ENCODE data around the gene DDX52.
"Not testable (repeated sequence)": the region's sequence is repeated elsewhere in the genome, so short reads cannot be mapped to it uniquely, and the experiment has no call there.

Gene DDX52

DNA sequence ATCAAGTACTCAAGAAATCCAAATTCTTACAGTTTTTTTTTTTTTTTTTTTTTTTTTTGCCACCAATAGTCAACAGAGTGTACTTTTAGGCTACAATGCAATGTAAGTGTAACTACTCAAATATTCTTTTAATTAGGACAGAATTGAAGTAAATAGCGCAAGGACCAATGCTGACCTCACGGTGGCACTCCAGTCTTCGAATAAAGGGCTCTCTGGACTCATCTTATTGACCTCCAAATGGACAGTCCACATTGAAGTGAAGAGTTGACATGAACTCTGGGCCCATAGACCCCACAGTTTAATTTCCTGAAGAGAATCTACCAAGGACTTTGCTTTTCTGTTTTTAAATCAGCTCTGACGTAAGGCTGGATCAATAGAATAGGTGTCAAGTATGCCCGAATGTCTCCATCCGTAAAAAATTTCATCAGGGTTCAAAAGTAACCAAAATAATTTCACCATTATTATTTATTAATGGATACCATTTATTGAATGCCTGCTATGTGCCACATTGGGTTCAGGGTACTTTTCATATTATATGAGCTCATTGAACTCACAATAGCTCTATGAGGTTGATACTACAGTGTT is 7.3 kb upstream of the DDX52 start:
- peak; percentile 55 for DNase-seq (ENCODE audit: low read depth)

DNA sequence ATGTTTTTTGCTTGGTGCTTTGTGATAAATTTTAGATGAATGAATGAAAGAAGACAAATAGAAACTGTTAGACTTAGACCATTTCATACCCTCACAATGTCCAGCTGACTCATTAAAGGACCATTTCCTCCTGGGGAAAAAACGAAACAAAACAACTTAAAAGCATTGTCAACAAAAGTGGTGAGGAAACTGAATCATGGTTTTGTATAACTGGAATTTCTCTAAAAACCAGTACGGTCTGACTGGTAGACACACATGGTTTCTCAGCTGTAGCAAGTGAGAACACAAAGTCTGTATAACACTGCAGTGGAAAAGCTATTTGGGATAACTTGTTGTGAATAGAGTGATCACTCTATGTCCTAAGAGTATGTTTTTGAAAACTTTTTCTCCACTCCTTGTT is 5.3 kb upstream of the DDX52 start:
- DNase-seq (ENCODE audit: low read depth), result peak; percentile 88

GRCh38 chr17:37647856-37648255 is 4.6 kb upstream of the DDX52 start:
- no peak for DNase-seq (ENCODE audit: low read depth)

- DNase-seq (ENCODE audit: low read depth), result no peak
Measured at GRCh38 chr17:37643869-37644268, 623 bp upstream of the DDX52 start.

DNA sequence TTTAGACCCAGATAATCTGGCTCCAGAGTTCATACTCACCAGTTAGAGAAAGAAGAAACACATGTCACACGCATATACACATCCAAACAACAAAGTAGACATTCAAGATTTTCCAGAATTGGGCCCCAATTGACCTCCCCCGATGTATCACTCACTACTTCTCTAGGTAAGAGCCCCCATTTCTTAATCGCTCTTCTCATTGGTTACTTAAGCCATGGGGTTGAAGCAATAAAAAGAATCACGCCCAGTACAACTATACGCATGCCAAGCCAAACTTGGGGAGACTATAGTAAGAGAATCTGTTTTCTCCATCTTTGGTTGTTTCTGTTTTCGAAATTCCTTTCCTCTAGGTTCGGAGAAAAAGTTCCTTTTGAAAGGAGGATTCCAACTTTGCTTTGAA is 565 bp downstream of the DDX52 start:
- DNase-seq (ENCODE audit: low read depth), result peak; percentile 65

- DNase-seq (ENCODE audit: low read depth), result no peak
Measured at GRCh38 chr17:37640015-37640414, 3.2 kb downstream of the DDX52 start.

GRCh38 chr17:37637956-37638355 is 5.3 kb downstream of the DDX52 start:
- DNase-seq (ENCODE audit: low read depth), result no peak

GRCh38 chr17:37616430-37616829 is 26.8 kb downstream of the DDX52 start:
- not testable (repeated sequence) for DNase-seq (ENCODE audit: low read depth)

DNA sequence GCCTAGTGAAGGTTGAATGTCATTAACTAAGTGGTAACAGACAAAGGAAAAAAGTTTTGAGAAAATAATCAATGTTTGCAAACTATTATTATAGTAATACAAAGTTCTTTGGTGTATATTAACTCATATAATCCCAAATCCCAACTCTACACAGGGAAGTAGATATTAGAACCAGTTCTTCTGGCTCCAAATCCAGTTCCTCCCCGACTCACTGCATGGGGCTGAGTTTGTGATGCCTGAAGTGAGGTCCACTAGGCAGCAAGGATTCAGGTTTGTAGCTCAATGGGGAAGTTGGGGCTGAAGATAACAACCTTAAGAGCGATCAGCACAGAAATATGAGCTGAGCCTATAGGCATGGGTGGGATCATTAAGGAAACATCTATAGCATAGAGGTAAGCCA is 28.4 kb downstream of the DDX52 start:
- no peak for DNase-seq (ENCODE audit: low read depth)

DNA sequence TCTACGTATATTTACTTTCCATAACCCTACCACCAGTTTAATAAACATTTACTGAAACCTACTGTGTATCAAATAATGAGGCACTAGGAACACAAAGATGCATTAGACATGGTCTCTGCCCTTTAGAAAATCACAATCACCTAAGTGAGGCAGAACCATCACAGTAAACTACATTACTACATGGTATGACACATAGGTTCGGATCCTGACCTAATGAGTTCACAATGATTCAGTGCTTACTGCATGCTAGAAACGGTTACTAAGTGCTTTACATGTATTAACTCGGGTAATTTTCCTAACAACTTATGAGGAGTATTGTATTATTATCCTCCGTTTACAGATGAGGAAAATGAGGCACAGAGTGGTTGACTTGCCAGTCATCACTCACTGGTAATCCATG is 28.9 kb downstream of the DDX52 start:
- DNase-seq (ENCODE audit: low read depth), result peak; percentile 86

- DNase-seq (ENCODE audit: low read depth), result no peak
Measured at GRCh38 chr17:37610971-37611370, 32.3 kb downstream of the DDX52 start.

DNA sequence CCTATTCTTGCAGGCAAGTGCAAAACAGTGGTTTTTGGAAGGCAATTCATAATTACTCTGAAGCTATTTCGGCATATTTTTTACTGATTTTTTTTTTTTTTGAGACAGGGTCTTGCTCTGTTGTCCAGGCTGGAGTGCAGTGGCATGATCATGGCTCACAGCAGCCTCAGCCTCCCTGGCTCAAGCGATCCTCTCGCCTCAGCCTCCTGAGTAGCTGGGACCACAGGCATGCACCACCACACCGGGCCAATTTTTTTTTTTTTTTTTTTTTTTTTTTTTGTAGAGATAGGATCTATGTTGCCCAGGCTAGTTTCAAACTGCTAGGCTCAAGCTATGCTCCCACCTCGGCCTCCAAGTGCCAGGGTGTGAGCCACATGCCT is 33.2 kb downstream of the DDX52 start:
- not testable (repeated sequence) for DNase-seq (ENCODE audit: low read depth)

- DNase-seq (ENCODE audit: low read depth), result peak; percentile 95
Measured at GRCh38 chr17:37609170-37610040, 33.8 kb downstream of the DDX52 start, which contains the start of gene SYNRG. SYNRG (minus strand) TSS chr17:37609418; CDS start chr17:37609355, 63 bp downstream.

DNA sequence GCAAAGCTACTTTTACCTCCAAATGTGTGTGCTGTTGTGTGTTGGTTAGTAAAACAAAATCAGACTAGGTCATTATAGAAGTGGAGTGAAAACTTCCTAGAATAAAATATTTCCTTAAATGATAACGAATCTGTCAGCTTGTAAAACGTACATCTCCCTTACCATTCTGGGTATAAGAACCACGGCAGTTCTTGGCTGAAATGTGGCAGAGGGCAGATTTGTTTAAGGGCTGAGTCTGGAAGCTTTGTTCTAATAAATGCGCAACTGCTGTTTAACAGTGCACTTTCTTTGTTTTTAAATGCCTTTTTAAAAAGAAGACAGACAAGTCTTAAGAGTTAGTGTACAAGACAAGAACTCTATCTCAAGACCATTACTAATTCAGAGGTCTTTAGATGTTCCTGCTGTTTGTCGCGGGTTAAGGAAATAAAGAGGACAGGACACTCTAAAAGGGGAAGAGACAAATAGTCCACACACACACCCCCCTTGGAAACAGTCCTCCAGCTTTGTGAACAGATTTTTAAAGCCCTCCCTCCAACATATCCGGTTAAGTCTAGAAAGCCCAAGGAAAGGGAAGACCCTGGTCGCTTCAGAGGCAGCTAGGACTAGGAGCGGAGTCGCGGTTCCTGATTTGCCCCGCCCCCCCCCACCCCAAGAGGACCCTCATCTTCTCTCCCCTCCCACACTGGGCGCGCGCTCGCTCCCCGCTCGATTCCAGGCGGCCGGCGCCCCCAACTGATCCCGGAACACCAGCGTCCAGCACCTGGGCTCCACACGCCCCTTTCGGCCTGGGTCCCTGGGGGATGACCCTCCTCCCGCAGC is 34.7 kb downstream of the DDX52 start:
- DNase-seq (ENCODE audit: low read depth), result peak; percentile 28

- no peak for DNase-seq (ENCODE audit: low read depth)
Measured at GRCh38 chr17:37607637-37608331, 35.5 kb downstream of the DDX52 start.

DNA sequence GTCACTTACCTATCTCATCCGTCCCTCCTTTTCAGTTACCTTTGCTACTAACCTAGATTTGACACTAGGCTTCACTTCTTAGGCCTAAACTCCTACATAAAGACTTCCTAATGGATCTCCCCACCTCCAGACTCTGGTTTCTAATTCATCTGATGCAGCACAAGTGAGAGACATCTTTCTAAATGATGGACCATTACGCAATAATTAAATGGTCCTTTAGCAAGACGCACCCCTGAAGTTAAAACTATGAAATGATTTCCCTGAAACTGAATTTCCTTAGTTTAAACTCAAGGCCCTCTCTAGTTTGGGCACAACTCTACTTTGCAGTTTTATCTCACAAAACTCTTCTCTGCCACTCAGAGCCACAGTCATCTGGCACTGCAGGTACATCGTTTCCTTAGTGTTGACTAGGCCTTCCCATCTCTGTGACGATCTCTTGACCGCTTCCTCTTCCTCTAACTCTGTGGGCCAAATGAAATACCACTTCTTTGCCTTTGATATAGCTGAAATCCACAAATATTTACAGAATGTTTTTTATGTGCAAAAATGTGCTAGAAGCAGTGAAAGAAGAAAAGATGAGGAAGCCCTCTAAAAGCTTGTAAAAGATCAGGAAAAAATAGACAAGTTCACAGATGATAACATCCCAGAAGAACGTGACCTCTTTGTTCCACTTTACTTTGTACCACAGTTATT is 37.3 kb downstream of the DDX52 start:
- DNase-seq (ENCODE audit: low read depth), result peak; percentile 13

DNA sequence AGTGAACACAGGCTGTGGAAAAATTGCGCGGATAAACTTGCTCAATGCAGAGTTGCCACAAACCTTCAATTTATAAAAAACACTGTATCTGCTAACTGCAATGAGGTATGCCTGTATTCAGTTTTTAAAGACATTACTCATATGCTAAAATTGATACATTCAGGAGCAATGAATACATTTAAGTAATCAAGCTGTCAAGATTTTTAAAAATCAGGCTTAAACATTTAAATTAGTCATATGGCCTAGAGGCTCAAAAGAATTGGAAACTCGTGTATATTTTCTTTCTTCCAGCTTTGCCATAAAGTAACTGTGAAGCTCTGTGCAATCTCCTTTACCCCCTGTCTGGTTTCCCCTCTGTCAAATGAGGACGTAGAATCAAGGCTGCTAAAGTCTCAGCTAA is 38.2 kb downstream of the DDX52 start:
- DNase-seq (ENCODE audit: low read depth), result peak; percentile 15

DNA sequence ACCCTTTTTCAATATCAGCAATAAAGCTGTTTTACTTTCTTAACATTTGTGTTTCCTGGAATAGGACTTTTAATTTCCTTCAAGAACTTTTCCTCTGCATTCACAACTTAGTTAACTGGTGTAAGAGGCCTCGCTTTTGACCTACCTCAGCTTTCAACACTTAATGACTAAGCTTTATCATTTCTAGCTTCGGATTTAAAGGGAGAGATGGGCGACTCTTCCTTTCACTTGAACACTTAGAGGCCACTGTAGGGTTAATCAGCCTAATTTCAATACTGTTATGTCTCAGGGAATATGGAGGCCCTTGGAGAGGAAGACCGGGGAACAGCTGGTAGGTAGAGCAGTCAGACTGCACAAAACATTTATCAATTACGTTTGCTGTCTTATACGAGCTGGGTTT is 38.7 kb downstream of the DDX52 start:
- DNase-seq (ENCODE audit: low read depth), result no peak

DNA sequence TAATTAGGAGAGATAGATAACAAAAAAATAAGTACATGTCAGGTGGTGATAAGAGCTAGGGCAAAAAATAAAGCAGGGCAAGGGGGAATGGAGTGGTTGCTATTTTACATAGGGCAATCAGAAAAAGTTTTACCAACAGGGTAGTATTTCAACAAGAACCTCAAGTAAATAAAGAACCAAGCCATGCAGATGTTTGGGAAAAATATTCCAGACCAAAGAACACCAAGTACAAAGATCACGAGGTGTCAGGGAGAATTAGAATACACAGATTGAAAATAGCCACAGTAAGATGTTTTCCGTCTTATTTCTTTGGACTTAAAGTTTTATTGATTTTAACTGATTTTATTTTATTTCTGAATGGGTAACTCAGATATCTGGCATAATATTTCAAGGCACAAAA is 45.1 kb downstream of the DDX52 start:
- no peak for DNase-seq (ENCODE audit: low read depth)

DNA sequence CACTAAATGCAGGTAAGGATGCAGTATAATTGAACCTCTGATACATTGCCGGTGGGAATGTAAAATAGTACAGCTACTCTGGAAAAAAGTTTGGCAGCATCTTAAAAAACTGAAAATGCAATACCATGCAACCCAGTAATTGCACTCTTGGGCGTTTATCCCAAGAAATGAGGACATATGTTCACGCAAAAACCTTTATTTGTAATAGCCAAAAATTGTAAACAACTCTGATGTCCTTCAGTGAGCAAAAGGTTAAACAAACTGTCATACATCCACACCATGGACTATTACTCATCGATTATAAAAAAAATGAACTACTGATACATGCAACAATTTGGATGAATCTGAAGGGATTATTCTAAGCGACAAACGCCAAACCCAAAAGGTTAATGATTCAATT is 51.0 kb downstream of the DDX52 start:
- peak; percentile 25 for DNase-seq (ENCODE audit: low read depth)

DNA sequence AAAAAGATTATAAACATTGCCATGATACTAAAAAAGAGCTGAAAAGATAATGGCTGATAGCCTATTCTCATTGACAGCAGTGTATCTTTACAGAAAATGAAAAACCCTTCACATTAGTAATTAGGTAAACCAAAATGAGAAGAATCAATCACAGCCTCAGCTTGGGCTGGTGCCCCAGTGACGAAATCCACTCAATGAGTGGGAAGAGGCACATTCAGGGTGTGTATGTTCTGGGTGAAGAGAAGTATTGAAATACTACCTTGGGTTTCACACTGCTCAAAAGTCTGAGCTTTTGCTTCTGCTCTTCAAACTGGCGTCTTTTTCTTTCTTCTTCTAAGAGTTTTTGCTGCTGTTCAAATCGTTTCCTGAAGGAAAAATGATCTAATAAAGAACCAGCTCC is 58.2 kb downstream of the DDX52 start:
- DNase-seq (ENCODE audit: low read depth), result no peak

DNA sequence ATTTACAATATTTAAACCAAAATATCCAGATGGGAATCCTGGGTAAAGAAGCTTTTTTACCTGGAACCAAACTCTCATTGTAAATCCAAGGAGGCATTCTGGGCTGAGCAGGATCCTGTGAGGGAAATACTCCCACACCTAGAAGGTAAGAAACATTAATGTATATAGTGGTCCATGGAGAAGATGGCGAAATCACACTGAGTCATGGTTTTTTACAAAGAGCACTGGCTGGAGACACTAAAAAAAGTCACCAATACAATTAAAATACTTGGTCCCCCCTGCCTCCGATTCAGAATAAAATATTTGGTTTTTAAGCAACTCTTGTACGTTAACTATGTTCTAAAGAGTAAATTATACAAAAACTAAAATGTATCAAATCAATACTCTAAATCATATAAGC is 67.0 kb downstream of the DDX52 start:
- DNase-seq (ENCODE audit: low read depth), result peak; percentile 32
